Progenitor cell of endocrine pancreas (in vitro differentiated cells): ENCODE data around the gene TMEM178B. TPM values are rescaled to one million over a fixed set of nuclear protein-coding genes. Genes with fewer than 3 reads are reported as not detected.

ENCODE experiments used
- DNase-seq: peaks from one replicate; pipeline ENCODE4 v3.0.0; 2021; ENCODE audit warnings: low spot score; ENCODE audit not compliant: unreplicated experiment
- H3K27ac Mint-ChIP-seq: 2 replicates; pipeline ENCODE4 v1.8.0; 2021; ENCODE audit warnings: mild to moderate bottlenecking, moderate library complexity, mixed read lengths
- H3K27me3 Mint-ChIP-seq: 2 replicates; pipeline ENCODE4 v1.8.0; 2021; ENCODE audit warnings: mixed read lengths
- H3K36me3 Mint-ChIP-seq: 2 replicates; pipeline ENCODE4 v1.8.0; 2022; ENCODE audit warnings: mixed read lengths; ENCODE audit not compliant: insufficient read depth
- H3K4me1 Mint-ChIP-seq: 2 replicates; pipeline ENCODE4 v1.8.0; 2021; ENCODE audit warnings: low read depth, mixed read lengths
- H3K4me3 Mint-ChIP-seq: 2 replicates; pipeline ENCODE4 v1.8.0; 2021; ENCODE audit warnings: low read depth, mild to moderate bottlenecking, moderate library complexity, mixed read lengths
- H3K9me3 Mint-ChIP-seq: 2 replicates; pipeline ENCODE4 v1.8.0; 2021; ENCODE audit warnings: low read depth, mixed read lengths
- total RNA-seq: library from RNA; stranded (reverse); gene quantifications from 2 replicates; pipeline ENCODE4 v1.2.1, GENCODE V29; 2021
- TF ChIP-seq, protein P1 (sequence below): fragments of 200-600 bp; sonication (generic); IDR thresholded peaks from one replicate; pipeline ENCODE4 v1.5.0; 2021; ENCODE audit warnings: antibody characterized with exemption, mild to moderate bottlenecking; ENCODE audit not compliant: unreplicated experiment

Gene TMEM178B
- total RNA-seq, 1 donor from 2014 or later: 2.8 TPM

DNA sequence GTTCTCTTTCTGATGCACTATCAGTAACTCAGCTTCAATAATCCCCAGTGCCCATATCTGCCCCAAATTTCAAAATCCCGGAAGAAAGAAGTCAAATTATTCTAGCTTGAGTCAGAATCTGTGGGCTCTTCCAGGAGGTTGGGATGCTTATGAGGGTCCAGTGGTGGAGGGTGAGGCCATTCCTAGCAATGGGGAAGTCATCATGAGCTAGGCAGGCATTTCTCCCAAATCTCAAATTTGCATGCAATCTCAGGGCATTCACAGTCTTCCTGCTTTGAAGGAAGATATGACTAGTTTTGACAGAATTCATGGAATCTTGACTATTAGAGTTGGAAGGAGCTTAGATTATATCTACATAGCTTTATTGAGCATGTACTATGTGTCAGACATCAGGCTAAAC is 313.0 kb downstream of the TMEM178B start:
- H3K4me1 Mint-ChIP-seq: no peaks in the 10 kb centered on the region
- TF ChIP-seq, protein P1, sequence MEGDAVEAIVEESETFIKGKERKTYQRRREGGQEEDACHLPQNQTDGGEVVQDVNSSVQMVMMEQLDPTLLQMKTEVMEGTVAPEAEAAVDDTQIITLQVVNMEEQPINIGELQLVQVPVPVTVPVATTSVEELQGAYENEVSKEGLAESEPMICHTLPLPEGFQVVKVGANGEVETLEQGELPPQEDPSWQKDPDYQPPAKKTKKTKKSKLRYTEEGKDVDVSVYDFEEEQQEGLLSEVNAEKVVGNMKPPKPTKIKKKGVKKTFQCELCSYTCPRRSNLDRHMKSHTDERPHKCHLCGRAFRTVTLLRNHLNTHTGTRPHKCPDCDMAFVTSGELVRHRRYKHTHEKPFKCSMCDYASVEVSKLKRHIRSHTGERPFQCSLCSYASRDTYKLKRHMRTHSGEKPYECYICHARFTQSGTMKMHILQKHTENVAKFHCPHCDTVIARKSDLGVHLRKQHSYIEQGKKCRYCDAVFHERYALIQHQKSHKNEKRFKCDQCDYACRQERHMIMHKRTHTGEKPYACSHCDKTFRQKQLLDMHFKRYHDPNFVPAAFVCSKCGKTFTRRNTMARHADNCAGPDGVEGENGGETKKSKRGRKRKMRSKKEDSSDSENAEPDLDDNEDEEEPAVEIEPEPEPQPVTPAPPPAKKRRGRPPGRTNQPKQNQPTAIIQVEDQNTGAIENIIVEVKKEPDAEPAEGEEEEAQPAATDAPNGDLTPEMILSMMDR: no peak
- H3K9me3 Mint-ChIP-seq: peaks cover 3% of the 10 kb centered on the region
- no peak overlapping the region for H3K4me3 Mint-ChIP-seq
- H3K27ac Mint-ChIP-seq: no peak overlapping the region
- no peaks in the 10 kb centered on the region for H3K36me3 Mint-ChIP-seq
- no peak for DNase-seq
- H3K27me3 Mint-ChIP-seq: no peaks in the 10 kb centered on the region

DNA sequence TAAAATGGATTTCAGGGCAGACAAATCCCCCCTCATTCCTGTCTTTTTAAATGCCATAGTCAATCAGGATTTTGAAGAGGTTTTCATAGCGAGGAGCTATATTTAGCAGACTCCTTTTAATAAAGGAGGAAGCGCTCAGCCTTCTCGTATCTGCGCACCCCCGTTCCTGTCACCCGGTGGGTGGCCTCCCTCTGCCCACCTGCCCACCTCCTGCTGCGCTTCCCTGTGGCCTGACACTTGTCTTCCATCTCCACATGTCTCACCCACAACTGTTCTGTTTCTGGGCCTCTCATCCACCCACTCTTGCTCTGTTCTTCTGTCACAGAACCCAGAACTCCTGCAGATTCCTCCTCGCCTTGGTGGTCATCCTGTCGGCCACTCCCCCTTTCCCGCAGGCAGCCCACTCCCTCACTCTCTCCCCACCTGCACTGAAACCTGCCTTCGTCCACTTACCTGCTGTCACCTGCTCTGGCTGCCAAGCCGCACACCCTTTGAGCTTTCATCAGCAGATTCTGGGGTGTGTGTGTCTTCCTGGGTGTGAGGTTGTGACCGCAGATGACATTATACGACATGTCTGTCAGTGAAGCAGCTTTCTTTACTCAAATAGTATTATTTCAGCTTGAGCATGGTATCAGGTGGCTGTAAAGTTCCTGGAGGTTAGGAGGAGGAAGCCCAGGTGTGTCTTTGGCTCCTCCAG is 313.8 kb downstream of the TMEM178B start:
- no peak for DNase-seq
- Mint-ChIP-seq H3K9me3 (peaks cover 3% of the 10 kb centered on the region), H3K36me3 (no peaks in the 10 kb centered on the region), H3K4me1 (no peaks in the 10 kb centered on the region), H3K27ac (no peak overlapping the region), H3K4me3 (no peak overlapping the region), H3K27me3 (no peaks in the 10 kb centered on the region)
- TF ChIP-seq, protein P1: no peak

DNA sequence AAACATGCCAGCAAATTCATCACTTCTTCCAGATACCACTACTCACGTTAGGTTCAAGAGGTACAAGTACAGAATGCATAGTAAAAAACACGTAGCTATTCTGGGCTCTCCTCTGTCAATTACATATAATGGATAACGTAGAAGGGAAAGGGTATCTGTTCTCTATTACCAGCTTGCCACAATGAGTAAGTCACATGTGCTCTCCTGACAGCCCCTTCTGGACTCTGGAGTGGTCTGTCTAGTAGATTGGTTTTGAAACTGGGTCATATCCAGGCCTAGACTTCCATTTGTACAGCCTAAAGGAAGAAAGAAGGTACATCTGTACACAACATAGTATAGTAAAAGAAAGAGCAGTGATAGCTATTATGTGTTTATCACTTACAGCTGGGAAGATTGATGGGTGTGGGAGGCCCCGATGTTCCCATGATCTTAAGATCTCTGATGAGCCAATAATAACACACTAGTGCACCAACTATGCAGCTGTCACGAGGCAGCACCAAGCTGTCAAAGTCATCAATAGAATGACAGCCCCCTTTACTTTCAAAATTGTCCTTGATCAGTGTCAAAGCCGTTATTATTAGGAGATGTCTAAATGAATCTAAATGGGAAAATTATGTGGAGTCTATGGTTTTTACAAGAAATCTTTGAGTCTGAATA is 315.4 kb downstream of the TMEM178B start:
- H3K4me1 Mint-ChIP-seq: no peaks in the 10 kb centered on the region
- H3K9me3 Mint-ChIP-seq: peaks cover 3% of the 10 kb centered on the region
- H3K4me3 Mint-ChIP-seq: no peak overlapping the region
- H3K36me3 Mint-ChIP-seq: no peaks in the 10 kb centered on the region
- TF ChIP-seq, protein P1: no peak
- no peak for DNase-seq
- no peak overlapping the region for H3K27ac Mint-ChIP-seq
- no peaks in the 10 kb centered on the region for H3K27me3 Mint-ChIP-seq

DNA sequence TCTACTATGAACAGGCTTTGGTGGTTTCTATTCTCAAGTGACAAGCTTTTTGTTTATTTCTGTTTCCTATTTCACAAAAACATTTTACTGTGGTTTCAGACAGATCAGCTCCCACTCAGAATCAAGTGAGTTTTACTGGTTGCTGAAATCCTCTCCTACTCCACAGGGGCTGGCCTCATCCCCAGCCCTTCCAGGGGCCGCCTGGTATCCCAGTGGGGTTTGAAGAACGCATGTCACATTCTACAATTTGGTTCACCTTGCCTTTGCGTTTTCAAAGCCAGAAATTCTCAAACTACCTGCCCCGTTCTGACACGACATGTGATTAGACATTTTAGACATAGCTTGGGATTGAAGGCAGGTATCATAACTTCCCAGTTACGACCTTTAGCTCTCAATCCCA is 316.5 kb downstream of the TMEM178B start:
- TF ChIP-seq, protein P1: no peak
- H3K27ac Mint-ChIP-seq: no peak overlapping the region

DNA sequence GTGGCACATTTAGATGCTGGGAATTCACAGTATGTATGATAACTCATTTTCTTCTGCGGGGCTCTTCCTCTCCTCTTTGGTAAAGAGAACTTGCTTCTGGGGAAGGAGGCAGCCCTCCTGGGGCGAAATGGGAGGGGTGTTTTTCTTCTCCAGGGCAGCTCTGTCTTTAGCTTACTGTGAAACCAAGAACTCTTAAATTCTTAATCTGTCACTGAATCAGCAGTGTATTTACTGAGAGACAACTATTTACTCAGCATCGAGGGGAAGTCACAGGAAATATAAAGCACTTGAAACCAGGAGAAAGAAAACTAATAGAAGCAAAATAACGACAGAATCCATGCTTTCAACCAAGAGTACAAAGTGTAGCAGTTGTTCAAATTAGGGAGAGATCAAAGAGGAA is 319.2 kb downstream of the TMEM178B start:
- no peaks in the 10 kb centered on the region for H3K36me3 Mint-ChIP-seq
- no peak for DNase-seq
- no peaks in the 10 kb centered on the region for H3K4me1 Mint-ChIP-seq
- no peak overlapping the region for H3K27ac Mint-ChIP-seq
- no peaks in the 10 kb centered on the region for H3K9me3 Mint-ChIP-seq
- H3K4me3 Mint-ChIP-seq: no peak overlapping the region
- TF ChIP-seq, protein P1: no peak
- peaks cover 6% of the 10 kb centered on the region for H3K27me3 Mint-ChIP-seq

More for the DNA sequence above, 316.5 kb downstream of the TMEM178B start:
- Mint-ChIP-seq H3K27me3 (no peaks in the 10 kb centered on the region), H3K36me3 (no peaks in the 10 kb centered on the region), H3K4me3 (no peak overlapping the region), H3K4me1 (no peaks in the 10 kb centered on the region), H3K9me3 (no peaks in the 10 kb centered on the region)
- DNase-seq: no peak
